HepG2 (cell line): ENCODE measurements around the gene PDPK1. TPM values are rescaled to one million over a fixed set of nuclear protein-coding genes. Genes with fewer than 3 reads are reported as not detected.

Experiments used
- ATAC-seq: fragments of 200-7000 bp; cut with Tn5 transposase; 3 replicates; pipeline ENCODE4 v1.9.1; 2020; ENCODE audit warnings: mild to moderate bottlenecking, moderate library complexity
- BruUV-seq: library from RNA; stranded (reverse); fragments of 400-500 nt; replicated peaks from 2 replicates; lab custom pipeline; 2021; lab: Mats Ljungman, UMichigan
- CTCF ChIA-PET: fragments of 300-600 bp; formaldehyde crosslinking; extraction: SDS; loops from one replicate; lab custom pipeline; 2021; ENCODE audit warnings: low total read pairs, inconsistent platforms, low intra/inter-chr PET ratio; lab: Yijun Ruan, JAX
- POLR2A ChIA-PET: fragments of 350-600 bp; sonication (Branson Sonifier 250); formaldehyde crosslinking; loops from one replicate; lab custom pipeline; 2020; ENCODE audit warnings: antibody characterized with exemption, inconsistent platforms; lab: Yijun Ruan, JAX
- DNase-seq: peaks from one replicate; pipeline ENCODE4 v3.0.0-alpha.2; 2015; ENCODE audit warnings: low spot score
- FAIRE-seq: peaks from 3 replicates; lab custom pipeline; 2011; peaks lifted over from hg19 to GRCh38; lab: Jason Lieb, UNC
- H2AFZ ChIP-seq: one replicate; pipeline ENCODE4 v1.6.1; 2011; ENCODE audit warnings: low read length, inconsistent platforms
- H3K27ac ChIP-seq: fragments of 300-600 bp; 3 replicates; pipeline ENCODE4 v1.8.0; 2011; ENCODE audit warnings: mixed run types, mild to moderate bottlenecking, mixed read lengths, low read length, inconsistent platforms; ENCODE audit not compliant: insufficient read depth; ENCODE audit errors: extremely low read length
- H3K27me3 ChIP-seq, 2 experiments: fragments of 200-600 bp in 1 of 2; 2 replicates in 1 of 2; 3 replicates in 1 of 2; pipeline versions ENCODE4 v1.6.0 to v1.8.0; 2011; ENCODE audit warnings: low read length in 2 of 2, mild to moderate bottlenecking in 2 of 2, moderate library complexity in 2 of 2, inconsistent platforms in 1 of 2; ENCODE audit not compliant: insufficient read depth in 2 of 2, control insufficient read depth in 1 of 2
- H3K36me3 ChIP-seq, 2 experiments: fragments of 200-600 bp in 1 of 2; replicated peaks in 1 of 2; 2 replicates in 1 of 2; 3 replicates in 1 of 2; pipeline versions ENCODE4 v1.5.1 to v1.8.0; 2011; ENCODE audit warnings: low read length in 2 of 2, inconsistent platforms in 1 of 2; ENCODE audit not compliant: insufficient read depth in 2 of 2, control insufficient read depth in 1 of 2
- H3K4me1 ChIP-seq: 2 replicates; pipeline ENCODE4 v1.5.1; 2012; ENCODE audit warnings: low read length, inconsistent platforms; ENCODE audit not compliant: insufficient read depth
- H3K4me2 ChIP-seq: 2 replicates; pipeline ENCODE4 v1.6.0; 2011; ENCODE audit warnings: low read depth, low read length, inconsistent platforms
- H3K4me3 ChIP-seq, 3 experiments: fragments of 200-600 bp in 1 of 3; sonication (generic), shearing (Covaris generic) in 1 of 3; replicated peaks in 1 of 3; 2 replicates each; pipeline ENCODE4 v1.5.1; 2011 to 2016; ENCODE audit warnings: low read length in 3 of 3, inconsistent platforms in 2 of 3, low read depth in 2 of 3, mild to moderate bottlenecking in 2 of 3, control low read depth in 1 of 3, mixed read lengths in 1 of 3; ENCODE audit not compliant: insufficient read depth in 1 of 3
- H3K79me2 ChIP-seq: one replicate; pipeline ENCODE4 v1.6.1; 2011; ENCODE audit warnings: low read length, inconsistent platforms; ENCODE audit not compliant: insufficient read depth
- H3K9ac ChIP-seq: 2 replicates; pipeline ENCODE4 v1.6.0; 2011; ENCODE audit warnings: mild to moderate bottlenecking, low read depth, low read length, inconsistent platforms; ENCODE audit not compliant: insufficient read depth
- H3K9me3 ChIP-seq: 2 replicates; pipeline ENCODE4 v1.5.1; 2012; ENCODE audit warnings: mild to moderate bottlenecking, low read length
- H4K20me1 ChIP-seq: 2 replicates; pipeline ENCODE4 v1.6.0; 2011; ENCODE audit warnings: inconsistent platforms, mild to moderate bottlenecking, low read length, moderate library complexity; ENCODE audit not compliant: insufficient read depth
- ARNTL ChIP-seq: sonication (generic); formaldehyde crosslinking; IDR thresholded peaks from 2 replicates; pipeline ENCODE4 v1.4.0; 2020; ENCODE audit warnings: mild to moderate bottlenecking, missing genetic modification reagents
- CBFB ChIP-seq: sonication (generic); formaldehyde crosslinking; IDR thresholded peaks from 2 replicates; pipeline ENCODE4 v1.4.0; 2020; ENCODE audit warnings: missing genetic modification reagents
- FOXO1 ChIP-seq: sonication (generic); formaldehyde crosslinking; IDR thresholded peaks from 2 replicates; pipeline ENCODE4 v1.4.0; 2020; ENCODE audit warnings: missing genetic modification reagents
- HDAC1 ChIP-seq: sonication (generic); formaldehyde crosslinking; IDR thresholded peaks from 2 replicates; pipeline ENCODE4 v1.5.1; 2020; ENCODE audit warnings: mild to moderate bottlenecking, missing genetic modification reagents
- HDAC2 ChIP-seq: sonication (generic); formaldehyde crosslinking; IDR thresholded peaks from 2 replicates; pipeline ENCODE4 v1.4.0; 2020; ENCODE audit warnings: missing genetic modification reagents
- HNRNPUL1 ChIP-seq: fragments of 200-400 bp; formaldehyde crosslinking; IDR thresholded peaks from 2 replicates; pipeline ENCODE4 v1.6.1; 2017; ENCODE audit warnings: low read depth, mild to moderate bottlenecking, low read length, moderate library complexity
- KDM1A ChIP-seq: IDR thresholded peaks from 2 replicates; pipeline ENCODE4 v1.6.1; 2016; ENCODE audit warnings: missing compliant biosample characterization
- MBD4 ChIP-seq: IDR thresholded peaks from 2 replicates; pipeline ENCODE4 v1.6.1; 2012; ENCODE audit warnings: low read length, inconsistent platforms, borderline replicate concordance
- NFE2L2 ChIP-seq: fragments of 150-350 bp; IDR thresholded peaks from 2 replicates; pipeline ENCODE4 v1.6.1; 2014; ENCODE audit warnings: low read length
- TCF12 ChIP-seq, 2 experiments: fragments of 450-650 bp in 1 of 2; sonication (generic) in 1 of 2; formaldehyde crosslinking in 1 of 2; IDR thresholded peaks; 2 replicates each; pipeline versions ENCODE4 v1.6.1 to v1.8.0; 2017 to 2022; ENCODE audit warnings: antibody characterized with exemption in 1 of 2, mild to moderate bottlenecking in 1 of 2, missing genetic modification reagents in 1 of 2, moderate library complexity in 1 of 2
- ZMAT3 ChIP-seq: sonication (generic); formaldehyde crosslinking; conservative IDR thresholded peaks from 2 replicates; pipeline ENCODE4 v1.7.0; 2021; ENCODE audit warnings: missing genetic modification reagents
- ZNF225 ChIP-seq: sonication (generic); formaldehyde crosslinking; IDR thresholded peaks from 2 replicates; pipeline ENCODE4 v1.4.0; 2020; ENCODE audit warnings: mild to moderate bottlenecking, missing genetic modification reagents
- ZNF282 ChIP-seq: fragments of 450-650 bp; IDR thresholded peaks from 2 replicates; pipeline ENCODE4 v1.6.1; 2018; ENCODE audit not compliant: partially characterized antibody
- ZNF3 ChIP-seq: IDR thresholded peaks from 2 replicates; pipeline ENCODE4 v1.7.0; 2017; ENCODE audit warnings: inconsistent platforms
- ZNF713 ChIP-seq: sonication (generic); formaldehyde crosslinking; IDR thresholded peaks from 2 replicates; pipeline ENCODE4 v1.4.0; 2020; ENCODE audit warnings: mild to moderate bottlenecking, missing genetic modification reagents
- WGBS: methylation state at CpG from one replicate; pipeline ENCODE4 v1.1.6; 2017; ENCODE audit warnings: low lambda C conversion rate; 5-methylcytosine and 5-hydroxymethylcytosine counted together
- in situ Hi-C: cut with HindIII; loops from 2 replicates; pipeline ENCODE4 v1.10.0; 2017; ENCODE audit warnings: low pct_unique_long_range_greater_than_20kb; ENCODE audit not compliant: extremely low pct_ligation_motif_present
- intact Hi-C: fragments of 100-400 bp; cut with micrococcal nuclease; formaldehyde crosslinking; loops from one replicate; pipeline ENCODE4 v1.10.0; 2022; ENCODE audit not compliant: unreplicated experiment
- polyA plus RNA-seq, 8 experiments: library from polyadenylated mRNA; depleted of rRNA in 3 of 8; stranded (reverse) in 7 of 8; unstranded in 1 of 8; fragments of >200 nt; fragmentation: Illumina TruSeq in 4 of 8; extraction: Trizol in 4 of 8; gene quantifications; 2 replicates each; pipeline versions ENCODE4 v1.2.1 to v1.2.3, GENCODE V29; 2011 to 2016; ENCODE audit warnings: low read depth in 4 of 8, missing spikeins in 1 of 8, mixed read lengths in 1 of 8; ENCODE audit not compliant: insufficient read depth in 1 of 8
- total RNA-seq, 5 experiments: library from RNA; depleted of rRNA; stranded (reverse); fragments of >200 nt; fragmentation: Illumina TruSeq; extraction: Trizol; gene quantifications; 2 replicates each; pipeline ENCODE4 v1.2.3, GENCODE V29; 2016; ENCODE audit warnings: low read depth in 1 of 5
- TF ChIP-seq, protein P1 (sequence below): sonication (generic); formaldehyde crosslinking; IDR thresholded peaks from 2 replicates; pipeline ENCODE4 v1.5.0; 2020; ENCODE audit warnings: missing genetic modification reagents
- TF ChIP-seq, protein P2 (sequence below): sonication (generic); formaldehyde crosslinking; IDR thresholded peaks from 2 replicates; pipeline ENCODE4 v1.8.0; 2022; ENCODE audit warnings: low read depth, missing genetic modification reagents
- TF ChIP-seq, protein P3 (sequence below): sonication (generic); formaldehyde crosslinking; conservative IDR thresholded peaks from 2 replicates; pipeline ENCODE4 v1.8.0; 2022; ENCODE audit warnings: low read depth, missing genetic modification reagents

The PDPK1 gene
- total and polyA plus RNA-seq, 2 of the 13 experiments (the other 11 are each of a cell fraction or from before 2014, with no cell fraction given) = 59.6 to 129 TPM

DNA sequence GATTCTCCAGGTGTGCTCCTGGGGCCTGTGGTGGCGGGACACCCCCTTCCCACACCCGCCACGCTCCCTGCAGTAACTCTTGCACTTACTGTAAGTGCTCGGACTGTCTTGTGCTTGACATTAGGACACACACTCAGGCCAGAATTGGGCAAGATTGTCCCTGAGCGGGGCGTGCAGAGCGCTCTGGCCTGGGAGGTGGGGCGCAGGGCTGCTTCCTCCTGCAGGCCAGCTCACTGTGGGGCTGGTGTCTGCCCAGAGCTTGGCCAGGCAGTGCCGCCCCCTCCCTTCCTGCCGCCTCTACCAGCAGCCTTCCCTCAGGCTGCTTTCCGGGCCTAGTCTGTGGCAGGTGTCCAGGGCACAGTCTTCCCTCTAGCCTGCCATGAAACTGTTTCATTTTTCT is 30.2 kb upstream of the PDPK1 start:
- in situ Hi-C loops (no loop called here), intact Hi-C loops (loop anchor here (10.0 kb wide), 1 partner anchor 163 kb away; the partner anchor contains the start of gene ABCA3)
- no peak for ATAC-seq
- H3K27me3 ChIP-seq = no peaks in the 10 kb centered on the region
- no peaks in the 10 kb centered on the region for H3K79me2 ChIP-seq
- H4K20me1 ChIP-seq = no peaks in the 10 kb centered on the region
- H3K4me2 ChIP-seq = no peak overlapping the region
- no peaks in the 10 kb centered on the region for H3K9me3 ChIP-seq
- FAIRE-seq = no peak
- no peak for TF ChIP-seq ZNF225 (CRISPR knock-in tag)
- TF ChIP-seq MBD4 = no peak
- TF ChIP-seq, protein P1, sequence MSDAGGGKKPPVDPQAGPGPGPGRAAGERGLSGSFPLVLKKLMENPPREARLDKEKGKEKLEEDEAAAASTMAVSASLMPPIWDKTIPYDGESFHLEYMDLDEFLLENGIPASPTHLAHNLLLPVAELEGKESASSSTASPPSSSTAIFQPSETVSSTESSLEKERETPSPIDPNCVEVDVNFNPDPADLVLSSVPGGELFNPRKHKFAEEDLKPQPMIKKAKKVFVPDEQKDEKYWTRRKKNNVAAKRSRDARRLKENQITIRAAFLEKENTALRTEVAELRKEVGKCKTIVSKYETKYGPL (CRISPR knock-in tag) = no peak
- TF ChIP-seq HDAC1 (CRISPR knock-in tag) = no peak
- TF ChIP-seq ZNF282 = no peak
- TF ChIP-seq ZNF713 (CRISPR knock-in tag) = no peak
- TF ChIP-seq TCF12 (IDR thresholded peaks at IDR 0.05) = no peak
- no peak for TF ChIP-seq TCF12 (CRISPR knock-in tag; IDR thresholded peaks at IDR 0.05)
- no peak for TF ChIP-seq FOXO1 (CRISPR knock-in tag)
- TF ChIP-seq, protein P2, sequence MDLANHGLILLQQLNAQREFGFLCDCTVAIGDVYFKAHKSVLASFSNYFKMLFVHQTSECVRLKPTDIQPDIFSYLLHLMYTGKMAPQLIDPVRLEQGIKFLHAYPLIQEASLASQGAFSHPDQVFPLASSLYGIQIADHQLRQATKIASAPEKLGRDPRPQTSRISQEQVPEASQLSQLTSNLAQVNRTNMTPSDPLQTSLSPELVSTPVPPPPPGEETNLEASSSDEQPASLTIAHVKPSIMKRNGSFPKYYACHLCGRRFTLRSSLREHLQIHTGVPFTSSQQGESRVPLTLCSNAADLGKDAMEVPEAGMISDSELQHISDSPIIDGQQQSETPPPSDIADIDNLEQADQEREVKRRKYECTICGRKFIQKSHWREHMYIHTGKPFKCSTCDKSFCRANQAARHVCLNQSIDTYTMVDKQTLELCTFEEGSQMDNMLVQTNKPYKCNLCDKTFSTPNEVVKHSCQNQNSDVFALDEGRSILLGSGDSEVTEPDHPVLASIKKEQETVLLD = no peak
- no peak for TF ChIP-seq ZMAT3 (CRISPR knock-in tag)
- TF ChIP-seq CBFB = no peak
- TF ChIP-seq, protein P3, sequence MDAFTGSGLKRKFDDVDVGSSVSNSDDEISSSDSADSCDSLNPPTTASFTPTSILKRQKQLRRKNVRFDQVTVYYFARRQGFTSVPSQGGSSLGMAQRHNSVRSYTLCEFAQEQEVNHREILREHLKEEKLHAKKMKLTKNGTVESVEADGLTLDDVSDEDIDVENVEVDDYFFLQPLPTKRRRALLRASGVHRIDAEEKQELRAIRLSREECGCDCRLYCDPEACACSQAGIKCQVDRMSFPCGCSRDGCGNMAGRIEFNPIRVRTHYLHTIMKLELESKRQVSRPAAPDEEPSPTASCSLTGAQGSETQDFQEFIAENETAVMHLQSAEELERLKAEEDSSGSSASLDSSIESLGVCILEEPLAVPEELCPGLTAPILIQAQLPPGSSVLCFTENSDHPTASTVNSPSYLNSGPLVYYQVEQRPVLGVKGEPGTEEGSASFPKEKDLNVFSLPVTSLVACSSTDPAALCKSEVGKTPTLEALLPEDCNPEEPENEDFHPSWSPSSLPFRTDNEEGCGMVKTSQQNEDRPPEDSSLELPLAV = no peak
- no peak for TF ChIP-seq HDAC2 (CRISPR knock-in tag)
- no peak for TF ChIP-seq HNRNPUL1
- TF ChIP-seq KDM1A (CRISPR knock-in tag) = no peak
- no peak for TF ChIP-seq ZNF3 (CRISPR knock-in tag)
- TF ChIP-seq NFE2L2 = no peak
- TF ChIP-seq ARNTL (CRISPR knock-in tag) = no peak
- TF ChIP-seq, all 625 proteins: peak for 0
- no TSS peak for BruUV-seq
- no peak for DNase-seq
- Histone ChIP-seq H3K4me1 (peaks cover 24% of the 10 kb centered on the region), H2AFZ (no peak overlapping the region), H3K4me3 (no peak overlapping the region), H3K36me3 (no peaks in the 10 kb centered on the region), H3K27ac (no peak overlapping the region), H3K9ac (no peak overlapping the region)
- ChIA-PET CTCF (no interaction called here), POLR2A (no interaction called here)
- 98% methylated on average over 10 of the region's 11 CpGs for WGBS
